ENCODE data around the gene CDH13.

Gene CDH13

DNA sequence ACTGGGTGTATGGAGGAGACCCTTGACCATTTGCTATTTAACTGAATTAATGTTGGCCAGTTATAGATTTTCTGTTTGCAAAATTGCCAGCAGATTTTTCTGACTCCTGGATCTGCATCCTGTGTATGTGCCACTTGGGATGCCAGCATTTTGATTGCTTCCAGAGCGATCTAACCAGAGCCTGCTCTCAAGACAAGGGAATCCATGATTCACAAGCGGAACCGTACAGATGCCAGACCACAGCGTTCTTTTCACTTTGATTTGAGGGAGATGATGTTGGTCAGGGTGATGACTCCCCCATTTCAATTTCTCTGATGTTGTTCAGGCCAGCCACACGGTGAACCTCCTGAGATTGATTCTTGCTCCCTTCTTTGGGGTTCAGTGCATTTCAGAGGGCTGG is 228.7 kb downstream of the CDH13 start:
- no peak for DNase-seq

DNA sequence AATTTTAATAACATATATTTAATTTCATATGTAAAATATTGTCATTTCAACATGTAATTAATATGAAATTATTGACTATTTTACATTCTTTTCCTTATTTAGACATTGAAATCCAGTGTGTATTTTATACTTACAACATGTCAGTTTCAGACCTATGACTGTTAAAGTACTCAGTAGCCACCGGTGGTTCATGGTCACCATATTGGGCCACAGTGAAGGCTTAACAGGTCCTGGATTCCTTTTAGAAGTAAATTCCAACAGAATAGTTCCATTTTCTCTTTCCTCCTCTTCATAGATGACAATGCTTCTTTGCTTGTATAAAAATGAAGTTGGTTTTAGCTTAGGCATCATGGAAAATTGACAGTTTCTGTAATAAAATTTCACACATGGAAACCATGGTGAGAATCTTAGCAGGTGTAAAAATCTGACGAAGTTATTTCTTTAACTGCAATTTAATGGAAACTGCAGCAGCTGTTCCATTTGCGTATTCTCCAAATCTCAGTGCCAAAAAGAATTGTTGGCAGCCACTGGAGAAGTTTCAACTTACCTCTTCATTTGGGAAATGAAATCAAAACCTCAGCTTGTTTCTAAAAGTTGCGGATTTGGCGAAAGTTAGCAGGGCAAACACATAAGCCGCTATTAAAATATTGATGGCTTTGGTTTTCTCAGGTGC is 231.1 kb downstream of the CDH13 start:
- DNase-seq = no peak

DNA sequence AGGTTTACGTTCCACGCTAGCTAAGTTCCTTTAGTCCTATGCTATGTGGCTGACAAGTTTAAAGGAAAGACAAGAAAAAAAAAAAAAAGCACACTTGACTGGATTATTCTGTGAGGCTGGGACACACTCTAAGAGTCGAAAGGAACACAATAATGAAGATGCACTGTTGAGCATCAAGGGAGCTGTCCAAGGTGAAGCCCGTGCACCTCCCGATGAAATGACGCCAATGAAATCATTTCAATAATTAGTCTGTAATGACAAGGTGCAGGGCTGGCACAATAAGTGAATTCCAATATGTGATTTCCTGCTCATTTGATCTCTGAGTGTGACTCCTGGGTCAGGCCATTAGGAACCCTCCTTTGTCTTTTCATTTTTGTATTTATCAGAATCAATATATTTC is 232.9 kb downstream of the CDH13 start:
- DNase-seq = no peak

DNA sequence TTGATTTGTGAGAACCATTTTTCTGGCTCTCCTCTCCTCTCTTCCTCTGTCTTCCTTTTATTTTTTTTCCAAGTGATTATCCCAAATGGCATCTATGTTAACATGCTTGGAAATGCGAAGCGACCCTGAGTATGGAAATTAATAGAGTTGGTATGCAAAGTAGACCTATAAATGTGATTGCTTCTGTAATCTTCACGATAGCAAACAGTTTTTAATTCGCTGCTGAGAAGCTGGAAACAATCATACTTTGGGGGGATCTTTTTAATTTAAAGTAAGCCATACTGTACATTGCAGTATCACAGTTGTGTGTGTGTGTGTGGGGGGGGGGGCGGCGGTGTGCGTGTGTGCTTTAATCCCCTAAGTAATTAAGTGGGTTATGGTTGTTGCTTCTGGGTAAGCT is 233.3 kb downstream of the CDH13 start:
- DNase-seq = no peak

DNA sequence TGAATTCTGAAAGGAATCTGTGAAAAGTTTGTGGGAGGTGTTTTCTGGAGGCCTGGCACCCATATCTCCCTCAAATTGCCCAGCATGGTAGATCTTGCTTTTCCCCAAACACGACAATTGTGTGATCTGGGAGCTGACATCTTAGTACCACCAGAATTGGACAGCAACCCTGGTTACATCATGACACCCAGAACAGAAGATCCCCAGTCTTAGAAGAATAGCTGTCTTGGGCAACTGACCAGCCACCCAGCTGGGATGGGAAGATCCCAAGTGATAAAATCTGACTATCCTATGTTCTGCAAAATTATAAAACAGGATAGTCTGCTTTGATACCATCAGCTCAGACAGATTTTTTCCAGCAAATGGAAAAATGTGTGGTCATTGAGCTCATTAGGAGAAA is 235.3 kb downstream of the CDH13 start:
- DNase-seq = no peak

DNA sequence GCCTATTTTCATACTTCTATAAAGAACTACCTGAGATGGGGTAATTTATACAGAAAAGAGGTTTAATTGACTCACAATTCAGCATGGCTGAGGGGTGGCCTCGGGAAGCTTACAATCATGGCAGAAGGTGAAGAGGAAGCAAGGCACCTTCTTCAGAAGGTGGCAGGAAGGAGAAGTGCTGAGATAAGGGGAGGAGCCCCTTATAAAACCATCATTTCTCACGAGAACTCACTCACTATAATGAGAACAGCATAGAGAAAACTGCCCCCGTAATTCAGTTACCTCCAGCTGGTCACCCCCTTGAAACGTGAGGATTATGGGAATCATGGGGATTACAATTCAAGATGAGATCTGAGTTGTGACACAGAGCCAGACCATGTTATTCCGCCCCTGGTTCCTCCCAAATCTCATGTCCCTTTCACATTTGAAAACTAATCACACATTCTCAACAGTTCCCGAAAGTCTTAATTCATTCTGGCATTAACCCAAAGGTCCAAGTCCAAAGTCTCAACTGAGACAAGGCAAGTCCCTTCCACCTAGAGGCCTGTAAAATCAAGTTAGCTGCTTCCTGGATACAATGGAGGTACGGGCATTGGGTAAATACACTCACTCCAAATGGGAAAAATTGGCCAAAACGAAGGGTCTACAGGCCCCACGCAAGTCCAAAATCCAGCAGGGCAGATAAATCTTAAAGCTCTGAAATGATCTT is 237.7 kb downstream of the CDH13 start:
- DNase-seq = no peak

DNA sequence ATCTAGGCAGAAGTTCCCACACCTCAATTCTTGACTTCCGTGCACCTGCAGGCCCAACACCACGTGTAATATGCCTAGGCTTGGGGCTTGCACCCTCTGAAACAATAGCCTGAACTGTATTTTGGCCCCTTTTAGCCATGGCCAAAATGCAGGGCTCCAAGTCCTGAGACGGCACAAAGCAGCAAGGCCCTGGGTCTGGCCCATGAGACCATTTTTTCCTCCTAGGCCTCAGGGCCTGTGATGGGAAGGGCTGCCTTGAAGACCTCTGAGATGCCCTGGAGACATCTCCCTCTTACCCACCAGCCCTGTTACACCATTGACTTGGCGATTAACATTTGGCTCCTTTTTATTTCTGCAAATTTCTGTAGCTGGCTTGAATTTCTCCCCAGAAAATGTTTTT is 238.6 kb downstream of the CDH13 start:
- DNase-seq = no peak

DNA sequence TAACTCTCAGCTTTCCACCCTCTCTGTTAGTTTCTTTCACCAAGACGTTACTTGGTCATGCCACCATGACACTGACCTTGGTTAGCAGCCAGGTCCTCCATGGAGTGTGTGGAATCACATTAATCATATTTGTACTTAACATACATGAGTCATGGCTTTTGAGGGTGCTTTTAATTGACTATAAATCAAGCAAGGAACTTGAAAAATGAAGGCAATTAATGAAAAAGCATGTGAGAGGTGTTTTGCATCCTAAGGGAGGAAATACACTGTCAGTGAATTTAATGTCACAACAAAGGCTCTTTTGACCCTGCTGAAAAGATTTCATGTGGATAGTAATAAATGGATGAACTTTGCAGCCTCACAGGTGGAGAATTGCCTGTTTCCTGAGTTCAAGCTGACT is 240.7 kb downstream of the CDH13 start:
- DNase-seq = no peak

DNA sequence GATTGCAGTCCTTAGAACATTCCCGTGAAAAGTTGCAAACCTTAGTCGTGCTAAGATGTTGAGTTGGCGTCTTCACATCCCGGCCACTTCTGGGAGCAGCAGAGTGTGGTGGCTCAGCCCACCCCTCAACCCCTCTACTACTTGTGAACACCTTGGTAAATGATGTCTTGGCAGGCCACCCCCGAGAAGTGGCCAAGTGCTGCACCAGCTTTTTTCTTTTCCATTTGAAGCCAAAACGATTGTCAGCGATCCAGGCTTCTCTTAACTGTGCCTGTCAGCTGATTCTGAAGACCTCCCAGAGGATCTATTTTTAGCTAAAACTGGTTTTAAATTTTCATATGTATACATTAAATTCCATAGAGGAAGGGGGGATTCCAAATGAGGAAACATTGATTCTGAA is 247.5 kb downstream of the CDH13 start:
- DNase-seq = no peak

DNA sequence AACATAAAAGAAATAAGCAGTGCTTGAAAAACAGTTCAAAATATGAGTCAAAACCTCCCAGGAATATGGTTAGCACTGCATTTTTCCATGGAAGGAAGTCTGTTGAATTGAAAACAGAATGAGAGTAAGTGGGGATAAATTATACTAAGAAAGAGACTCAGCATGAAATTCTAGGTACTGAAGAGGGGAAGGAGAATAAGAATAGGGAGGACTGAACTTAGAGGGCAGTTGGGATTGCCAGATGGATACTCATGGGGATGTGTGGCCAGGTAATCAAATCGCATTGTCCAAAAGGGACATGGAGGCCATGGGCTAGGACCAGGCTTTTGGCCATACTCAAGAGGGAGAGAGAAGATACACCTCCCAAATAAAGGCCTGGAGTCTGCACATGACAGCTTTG is 247.9 kb downstream of the CDH13 start:
- no peak for DNase-seq

DNA sequence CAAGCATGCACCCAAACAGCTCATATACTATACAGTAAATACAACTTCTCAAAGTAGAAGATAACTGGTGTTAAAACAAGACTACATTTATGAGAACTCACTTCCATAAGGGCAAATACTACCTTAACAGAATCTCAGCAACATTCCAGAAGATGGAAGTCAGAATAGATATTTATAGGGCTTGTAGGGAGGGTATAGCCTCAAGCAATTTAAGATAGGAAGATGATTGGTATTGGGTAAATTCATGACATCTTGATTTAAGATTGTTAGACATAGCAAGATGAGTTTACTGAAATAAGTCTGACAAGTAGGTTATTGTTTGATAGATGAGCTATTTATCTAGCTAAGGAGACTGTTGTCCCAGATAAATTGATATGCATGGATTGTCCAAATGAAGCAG is 250.2 kb downstream of the CDH13 start:
- DNase-seq = no peak

DNA sequence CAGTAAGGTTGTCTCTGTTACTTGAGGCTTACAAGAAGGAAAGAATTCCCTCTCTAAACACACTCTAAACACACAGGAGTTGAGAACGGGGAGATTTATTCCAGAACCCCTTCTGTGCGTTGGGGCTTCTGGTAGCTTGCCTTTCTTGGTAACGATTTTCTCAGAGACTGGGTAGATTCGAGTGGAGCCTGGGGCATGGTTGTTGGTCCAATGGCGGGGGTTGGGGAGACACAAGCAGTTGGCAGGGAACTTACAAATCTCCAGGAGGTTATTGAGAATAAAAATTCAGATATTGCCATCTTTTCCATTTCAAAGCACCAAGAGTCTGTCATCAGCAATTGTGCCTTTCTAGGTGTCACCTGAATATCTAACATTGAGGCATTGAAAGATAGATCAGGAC is 251.7 kb downstream of the CDH13 start:
- DNase-seq = no peak

DNA sequence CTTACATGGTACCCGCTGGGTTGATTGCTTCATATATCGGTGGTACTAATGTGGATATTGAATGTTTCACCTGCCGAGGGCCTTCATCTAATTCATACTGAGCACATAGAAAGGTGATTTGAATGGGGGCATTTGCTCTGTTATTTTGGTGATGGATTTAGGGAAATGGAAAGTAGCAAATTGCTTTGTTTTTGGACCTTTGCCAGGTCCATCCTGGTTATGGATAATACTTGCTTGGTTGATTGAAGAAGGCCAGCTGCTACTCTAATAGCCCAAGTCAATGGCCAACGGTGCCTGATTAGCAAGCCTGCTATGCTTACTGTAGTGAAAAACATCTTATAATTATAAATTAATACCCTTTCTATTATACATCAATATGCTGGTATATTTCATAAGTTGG is 253.6 kb downstream of the CDH13 start:
- no peak for DNase-seq

DNA sequence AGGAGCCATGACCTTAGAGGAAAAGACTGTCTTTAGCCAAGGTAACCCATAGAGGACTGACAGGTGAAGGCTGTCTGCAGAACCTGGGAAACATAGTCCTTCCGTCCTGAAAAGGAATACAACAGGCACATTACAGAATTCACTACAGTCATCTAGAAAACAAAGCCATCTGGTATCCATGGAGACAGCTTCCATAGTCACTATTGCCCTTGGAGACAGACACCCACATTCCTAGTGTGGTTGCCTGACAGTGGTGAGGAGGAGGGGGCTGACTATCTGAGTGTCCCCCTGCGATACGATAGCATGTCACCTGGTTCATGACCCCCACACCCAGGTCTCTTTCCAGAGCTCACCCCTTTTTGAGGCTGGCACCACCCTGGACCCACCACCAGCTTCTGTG is 254.7 kb downstream of the CDH13 start:
- DNase-seq = no peak

DNA sequence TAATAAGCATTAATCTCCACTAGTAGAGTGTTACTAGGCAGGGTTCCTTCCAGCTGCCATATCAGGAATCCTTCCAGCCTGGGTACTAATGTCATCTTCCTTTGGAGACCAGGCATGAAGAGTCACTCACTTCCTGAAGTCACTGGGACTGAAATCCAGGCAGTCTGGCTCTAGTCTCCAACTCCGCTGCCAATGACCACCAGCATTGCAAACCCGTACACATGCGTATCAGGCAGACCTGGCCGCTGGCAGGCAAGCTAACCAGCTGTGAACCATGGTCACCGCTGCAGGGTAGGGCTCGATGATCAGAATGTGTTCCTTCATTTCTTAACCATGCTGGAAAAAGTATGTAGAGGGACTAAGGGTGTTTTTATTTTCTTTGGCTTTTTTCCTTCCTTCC is 255.5 kb downstream of the CDH13 start:
- no peak for DNase-seq

DNA sequence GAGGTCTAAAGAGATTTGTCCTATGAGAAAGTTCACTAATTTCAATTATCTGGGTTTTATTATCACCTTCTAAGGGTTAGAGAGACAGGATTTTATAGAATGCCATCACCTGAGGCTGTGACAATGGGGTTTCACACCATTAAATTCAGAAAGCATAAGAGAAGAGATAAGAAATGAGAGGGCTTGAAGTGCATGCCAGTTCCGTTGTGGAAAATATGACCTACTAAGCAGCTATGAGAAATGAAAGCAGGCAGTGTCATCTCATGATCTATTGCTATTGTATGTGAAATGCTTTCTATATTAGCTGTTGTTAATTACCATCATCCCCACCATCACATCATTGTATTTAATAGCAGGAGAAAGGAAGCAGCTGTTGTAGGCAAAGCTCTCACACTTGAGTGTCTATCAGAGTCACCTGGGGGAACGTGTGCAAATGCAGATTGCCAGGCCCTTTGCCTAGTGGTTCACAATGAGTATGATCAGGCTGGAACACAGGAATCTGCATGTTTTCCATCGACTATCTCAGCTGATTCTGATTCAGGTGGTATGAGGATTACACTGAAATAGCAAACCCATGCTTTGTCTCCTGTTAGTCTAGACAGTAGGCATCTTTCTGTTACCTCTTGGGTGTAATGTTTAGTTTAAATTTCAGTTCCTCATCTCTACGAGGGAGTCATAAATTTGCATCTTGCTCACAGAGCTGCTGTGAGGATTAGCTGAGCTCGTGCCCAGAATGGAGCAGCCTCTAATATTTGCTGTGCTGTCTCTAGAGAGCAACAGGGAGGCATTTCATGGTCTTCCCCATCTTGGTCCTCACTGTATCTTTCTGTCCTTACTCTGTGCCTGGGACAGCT is 256.4 kb downstream of the CDH13 start:
- DNase-seq = no peak

DNA sequence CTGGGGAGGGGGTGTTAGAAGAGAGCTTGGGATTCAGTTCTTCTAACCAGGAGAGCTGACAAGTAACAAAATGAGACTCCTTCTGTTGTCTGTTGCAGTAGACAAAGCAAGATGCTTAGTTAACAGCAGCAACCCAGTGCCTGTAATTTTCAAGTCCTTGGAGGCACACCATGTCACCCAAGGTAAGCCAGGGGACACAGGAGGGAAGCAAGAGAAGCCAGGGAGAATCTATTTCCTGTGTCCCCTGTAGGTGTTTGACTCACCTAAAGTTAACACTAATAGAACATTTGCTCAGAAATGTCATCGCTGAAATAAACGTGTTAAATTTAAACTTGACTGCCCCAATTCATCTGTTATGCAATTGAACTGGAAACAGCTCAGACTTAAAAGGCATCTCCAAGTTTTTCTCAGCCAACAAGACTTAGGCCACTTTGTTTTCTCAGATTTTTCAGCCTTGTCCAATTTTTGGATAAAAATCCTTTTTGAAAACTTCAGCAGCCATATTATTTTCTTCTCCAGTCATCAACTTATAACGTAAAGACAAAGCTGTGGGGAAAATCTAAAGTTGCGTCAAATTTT is 257.6 kb downstream of the CDH13 start:
- no peak for DNase-seq

DNA sequence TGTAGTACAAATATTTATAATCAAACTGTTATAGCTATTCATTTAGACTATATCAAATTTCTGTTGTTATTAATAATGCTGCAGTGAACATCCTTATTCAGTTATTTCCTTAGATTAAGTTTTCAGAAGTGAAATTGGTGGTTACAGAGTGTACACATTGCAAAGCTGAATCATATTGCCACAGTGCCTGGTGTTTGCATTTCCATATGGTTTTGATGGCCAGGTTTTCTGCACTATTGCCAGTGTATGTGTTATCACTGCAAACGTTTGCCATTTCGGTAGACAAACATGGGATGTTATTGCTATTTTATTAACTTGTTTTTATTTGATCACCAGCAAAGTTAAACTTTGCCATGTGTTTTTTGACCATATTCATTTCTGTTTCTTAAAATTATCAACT is 259.4 kb downstream of the CDH13 start:
- no peak for DNase-seq

DNA sequence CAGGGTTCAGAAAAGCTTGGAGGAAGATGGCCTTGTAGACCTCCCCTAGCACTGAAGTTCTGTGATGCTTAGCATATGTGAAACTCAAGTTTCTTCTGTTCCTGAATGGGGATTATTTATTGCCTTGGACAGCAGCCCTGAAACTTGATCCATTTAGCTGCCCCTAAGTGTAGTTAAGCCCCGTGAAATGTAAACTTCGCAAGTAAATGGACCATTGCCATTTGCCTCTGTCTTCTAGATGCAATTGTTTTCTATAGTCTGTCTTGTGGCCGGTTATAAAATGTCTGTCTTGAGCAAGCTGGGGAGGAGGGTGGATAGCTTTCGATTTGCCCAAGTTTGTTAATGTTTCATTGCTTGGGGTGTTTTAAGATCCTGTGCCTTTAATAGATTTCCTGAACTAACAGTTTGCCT is 261.8 kb downstream of the CDH13 start:
- DNase-seq = no peak

DNA sequence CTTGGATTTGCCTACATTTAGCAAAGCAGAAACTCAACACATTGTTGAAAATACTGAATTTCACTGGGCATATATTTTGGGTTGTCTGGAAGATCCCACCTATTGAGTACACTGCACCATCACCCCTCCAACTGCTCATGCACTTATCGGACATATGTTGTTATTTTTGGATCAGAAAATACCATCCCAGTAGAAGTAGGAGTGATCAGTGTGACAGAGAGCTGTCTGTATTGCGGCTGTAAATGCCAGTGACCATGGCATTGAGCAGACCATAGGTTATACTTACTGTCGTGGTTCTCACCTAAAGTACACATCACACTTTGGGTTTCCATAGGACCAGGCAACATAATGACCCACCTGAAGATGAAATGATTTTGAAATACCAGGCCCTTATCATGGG is 264.7 kb downstream of the CDH13 start:
- no peak for DNase-seq

DNA sequence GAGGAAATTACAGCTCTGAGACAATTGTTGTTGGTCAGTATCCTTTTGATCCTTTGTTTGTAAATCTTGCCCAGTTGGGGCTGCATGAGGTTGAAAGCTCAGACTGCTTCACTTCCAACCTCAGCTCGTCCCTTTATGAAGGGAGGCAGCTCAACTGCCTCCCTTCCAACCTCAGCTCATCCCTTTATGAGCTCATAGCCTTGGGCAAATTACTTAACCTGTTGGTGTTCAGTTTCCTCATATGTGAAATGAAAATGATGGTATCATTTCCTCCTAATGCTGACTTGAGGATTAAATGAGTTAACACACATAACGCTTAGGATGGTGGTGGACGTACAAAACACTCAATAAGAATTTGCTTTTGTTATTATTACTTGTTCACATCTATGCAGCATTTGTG is 265.1 kb downstream of the CDH13 start:
- DNase-seq = no peak

DNA sequence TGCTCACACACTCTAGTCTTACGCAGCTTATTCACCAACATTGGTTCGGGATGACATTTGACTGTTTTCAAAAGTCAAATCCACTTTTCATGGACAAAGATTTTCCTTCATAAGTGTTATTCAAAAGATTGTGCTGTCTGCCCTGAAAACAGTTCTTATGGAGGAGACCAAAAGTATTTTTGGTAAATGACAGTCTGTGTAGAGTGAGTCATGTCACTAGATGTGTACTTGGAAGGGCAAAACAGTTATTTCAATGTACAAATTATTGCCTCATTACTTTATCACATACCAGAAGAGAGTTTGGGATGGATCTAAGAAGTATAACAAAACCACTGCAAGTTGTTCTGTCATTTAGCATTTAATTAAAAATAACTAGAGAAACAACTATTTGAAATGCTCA is 265.6 kb downstream of the CDH13 start:
- no peak for DNase-seq

DNA sequence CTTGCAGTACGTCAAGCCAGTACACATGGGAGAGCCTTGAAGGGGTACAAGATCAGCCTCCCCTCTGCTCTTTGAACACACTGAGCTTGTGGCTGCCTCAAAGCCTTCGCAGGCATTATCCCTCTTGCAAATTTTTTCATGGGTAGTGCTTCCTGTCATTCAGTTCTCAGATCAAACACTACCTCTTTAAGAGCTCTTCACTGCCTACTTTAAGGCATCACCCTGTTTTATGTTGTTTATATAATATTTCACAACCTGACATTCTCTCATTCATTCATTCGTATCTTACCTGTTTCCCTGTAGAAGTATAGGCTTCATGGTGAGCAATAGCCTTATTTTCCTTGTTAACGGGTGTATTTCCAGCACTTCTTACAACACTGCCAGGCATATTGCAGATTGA is 269.1 kb downstream of the CDH13 start:
- no peak for DNase-seq

DNA sequence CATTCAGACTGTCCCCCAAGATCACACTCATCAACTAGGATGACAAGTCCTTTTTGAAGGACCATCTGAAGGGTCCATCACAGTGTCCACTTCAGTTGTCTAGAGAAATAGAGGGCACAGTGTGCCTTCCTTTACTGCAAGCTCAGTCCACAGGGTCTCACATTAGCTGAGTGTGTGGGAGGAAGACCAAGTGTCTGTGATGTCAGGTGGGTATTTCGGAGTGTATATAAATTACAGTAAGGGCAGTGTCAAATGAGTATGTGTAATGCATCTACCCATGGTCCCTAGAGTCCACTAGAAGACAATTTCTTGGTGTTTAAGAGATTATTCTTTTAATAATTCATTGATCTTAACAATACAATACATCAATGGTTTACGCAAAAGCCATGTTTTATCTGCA is 272.2 kb downstream of the CDH13 start:
- no peak for DNase-seq
